Brain microvascular endothelial cell (primary cell): Measurements from ENCODE around the gene FOXP2.

Experiments
- DNase-seq: peaks from one replicate; pipeline ENCODE4 v3.0.0-alpha.2; 2020
- H3K27ac ChIP-seq: fragments of 250-450 bp; sonication (Bioruptor Pico); 2 replicates; pipeline ENCODE4 v1.5.1; 2020; ENCODE audit warnings: mild to moderate bottlenecking, moderate library complexity
- H3K27me3 ChIP-seq: fragments of 250-450 bp; sonication (Bioruptor Pico); replicated peaks from 2 replicates; pipeline ENCODE4 v1.5.1; 2020; ENCODE audit warnings: mild to moderate bottlenecking
- H3K36me3 ChIP-seq: fragments of 250-450 bp; sonication (Bioruptor Pico); replicated peaks from 2 replicates; pipeline ENCODE4 v1.5.1; 2020; ENCODE audit warnings: mild to moderate bottlenecking
- H3K4me3 ChIP-seq: 2 replicates; pipeline ENCODE4 v1.5.1; 2011; ENCODE audit warnings: low read depth, mild to moderate bottlenecking, control low read depth, low read length, moderate library complexity
- CTCF ChIP-seq: IDR thresholded peaks from 2 replicates; pipeline ENCODE4 v1.5.1; 2011; ENCODE audit warnings: low read depth, mild to moderate bottlenecking, moderate library complexity, low read length, control low read depth, inconsistent platforms; ENCODE audit errors: missing control alignments
- in situ Hi-C: cut with HindIII; loops from 2 replicates; pipeline ENCODE4 v1.10.0; 2017; ENCODE audit warnings: low sequenced_read_pairs, low pct_ligation_motif_present

Gene FOXP2

GRCh38 chr7:114409750-114410149 lies 4.9 kb upstream of the FOXP2 start:
- H3K27me3 ChIP-seq, result no peaks in the 10 kb centered on the region
- no peak overlapping the region for H3K4me3 ChIP-seq
- H3K36me3 ChIP-seq, result no peaks in the 10 kb centered on the region
- in situ Hi-C loops, result no loop called here
- no peak overlapping the region for H3K27ac ChIP-seq
- DNase-seq, result peak; percentile 43
- no peak for TF ChIP-seq CTCF

GRCh38 chr7:114412548-114412947 lies 2.1 kb upstream of the FOXP2 start:
- DNase-seq, result no peak
- Histone ChIP-seq H3K4me3 (no peak overlapping the region), H3K27ac (no peak overlapping the region), H3K27me3 (no peaks in the 10 kb centered on the region), H3K36me3 (no peaks in the 10 kb centered on the region)
- TF ChIP-seq CTCF, result no peak
- in situ Hi-C loops, result no loop called here

GRCh38 chr7:114413761-114414155 lies 857 bp upstream of the FOXP2 start:
- DNase-seq, result no peak
- Histone ChIP-seq H3K27me3 (no peaks in the 10 kb centered on the region), H3K27ac (no peak overlapping the region), H3K36me3 (no peaks in the 10 kb centered on the region), H3K4me3 (no peak overlapping the region)
- in situ Hi-C loops, result no loop called here
- no peak for TF ChIP-seq CTCF

GRCh38 chr7:114415064-114415989 lies 712 bp downstream of the FOXP2 start:
- no peak overlapping the region for H3K27ac ChIP-seq
- TF ChIP-seq CTCF, result no peak
- H3K27me3 ChIP-seq, result no peaks in the 10 kb centered on the region
- peak overlapping the region; percentile 50 for H3K4me3 ChIP-seq
- no peaks in the 10 kb centered on the region for H3K36me3 ChIP-seq
- in situ Hi-C loops, result no loop called here
- no peak for DNase-seq

- TF ChIP-seq CTCF, result no peak
- in situ Hi-C loops, result no loop called here
- Histone ChIP-seq H3K4me3 (no peak overlapping the region), H3K27me3 (no peaks in the 10 kb centered on the region), H3K36me3 (no peaks in the 10 kb centered on the region), H3K27ac (no peak overlapping the region)
- DNase-seq, result no peak
Observed at GRCh38 chr7:114416129-114416990, 1.7 kb downstream of the FOXP2 start.
